Testis (tissue), 3 donors: ENCODE data around the gene RPA1. TPM values are rescaled to one million over a fixed set of nuclear protein-coding genes. Genes with fewer than 3 reads are reported as not detected.

Source experiments
- DNase-seq: peaks from one replicate; pipeline ENCODE4 v3.0.0-alpha.2; 2019
- H3K27ac ChIP-seq, 2 donors: fragments of 200-600 bp; sonication (generic); one replicate each; pipeline ENCODE4 v1.5.1; 2019
- H3K27me3 ChIP-seq: fragments of 200-600 bp; sonication (generic); one replicate; pipeline ENCODE4 v1.5.1; 2019
- H3K36me3 ChIP-seq: fragments of 200-600 bp; sonication (generic); one replicate; pipeline ENCODE4 v1.5.1; 2017; ENCODE audit warnings: low read depth; ENCODE audit errors: missing control alignments
- H3K4me1 ChIP-seq: fragments of 200-600 bp; sonication (generic); one replicate; pipeline ENCODE4 v1.5.1; 2019
- H3K4me3 ChIP-seq, 2 donors: fragments of 200-600 bp; sonication (generic); one replicate each; pipeline ENCODE4 v1.5.1; 2017 to 2019
- H3K9me3 ChIP-seq: fragments of 200-600 bp; sonication (generic); one replicate; pipeline ENCODE4 v1.5.1; 2017
- POLR2A ChIP-seq: fragments of 450-650 bp; IDR thresholded peaks from one replicate; pipeline ENCODE4 v1.6.1; 2017; ENCODE audit warnings: antibody characterized with exemption, mild to moderate bottlenecking, moderate library complexity
- WGBS, 2 donors: methylation state at CpG; one replicate each; pipeline ENCODE4 v1.1.5; 2018; 5-methylcytosine and 5-hydroxymethylcytosine counted together
- intact Hi-C: fragments of 100-400 bp; cut with DNase I; formaldehyde crosslinking; loops from one replicate; pipeline ENCODE4 v1.15.1; 2023; ENCODE audit warnings: low total_unique reads
- polyA plus RNA-seq: library from polyadenylated mRNA; stranded (reverse); fragments of 350-450 nt; fragmentation: Illumina TruSeq; extraction: RNeasy Lipid Tissue Mini Kit (QIAGEN cat#74804); gene quantifications from one replicate; pipeline ENCODE4 v1.2.3, GENCODE V29; 2014; ENCODE audit warnings: low read depth, low replicate concordance; ENCODE audit not compliant: insufficient read depth
- total RNA-seq, 2 donors: library from RNA; depleted of rRNA; stranded (reverse); fragments of >200 nt; gene quantifications; one replicate each; pipeline ENCODE4 v1.2.3, GENCODE V29; 2016
- TF ChIP-seq, protein P1 (sequence below), 3 experiments: fragments of 450-650 bp in 2 of 3; fragments of 200-600 bp in 1 of 3; sonication (generic) in 1 of 3; IDR thresholded peaks; one replicate each; pipeline ENCODE4 v1.5.1; 2016 to 2019; ENCODE audit warnings: antibody characterized with exemption in 3 of 3, mild to moderate bottlenecking in 2 of 3, moderate library complexity in 1 of 3

The RPA1 gene
- total and polyA plus RNA-seq, 3 donors from 2014 or later = 31.7 to 52.9 (median 36.4) TPM

DNA sequence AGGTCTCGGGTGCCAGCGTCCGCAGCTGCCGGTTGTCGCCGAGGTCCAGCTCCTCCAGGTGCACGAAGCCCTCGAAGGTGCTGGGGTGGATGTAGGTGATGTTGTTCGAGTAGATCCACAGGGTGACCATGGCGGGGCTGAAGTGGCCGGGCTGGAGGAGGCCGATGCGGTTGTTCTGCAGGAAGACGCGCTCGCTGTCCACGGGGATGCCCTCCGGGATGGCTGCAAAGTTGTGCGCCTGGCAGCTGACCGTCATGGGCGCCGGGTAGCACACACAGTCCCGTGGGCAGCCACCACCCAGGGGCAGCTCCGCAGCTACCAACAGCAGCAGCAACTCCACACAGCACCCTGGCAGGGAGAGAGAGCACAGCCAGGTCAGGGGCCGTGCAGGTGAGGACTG, 107.7 kb downstream of the RPA1 start:
- Histone ChIP-seq H3K4me1 (no peaks in the 10 kb centered on the region), H3K4me3 (no peak overlapping the region), H3K27me3 (no peaks in the 10 kb centered on the region), H3K9me3 (no peaks in the 10 kb centered on the region), H3K27ac (no peak overlapping the region), H3K36me3 (no peaks in the 10 kb centered on the region)
- intact Hi-C loops = no loop called here
- 95 to 96% methylated on average over 18 to 25 of the region's 25 CpGs for WGBS, 2 donors
- DNase-seq = no peak
- TF ChIP-seq, protein P1, sequence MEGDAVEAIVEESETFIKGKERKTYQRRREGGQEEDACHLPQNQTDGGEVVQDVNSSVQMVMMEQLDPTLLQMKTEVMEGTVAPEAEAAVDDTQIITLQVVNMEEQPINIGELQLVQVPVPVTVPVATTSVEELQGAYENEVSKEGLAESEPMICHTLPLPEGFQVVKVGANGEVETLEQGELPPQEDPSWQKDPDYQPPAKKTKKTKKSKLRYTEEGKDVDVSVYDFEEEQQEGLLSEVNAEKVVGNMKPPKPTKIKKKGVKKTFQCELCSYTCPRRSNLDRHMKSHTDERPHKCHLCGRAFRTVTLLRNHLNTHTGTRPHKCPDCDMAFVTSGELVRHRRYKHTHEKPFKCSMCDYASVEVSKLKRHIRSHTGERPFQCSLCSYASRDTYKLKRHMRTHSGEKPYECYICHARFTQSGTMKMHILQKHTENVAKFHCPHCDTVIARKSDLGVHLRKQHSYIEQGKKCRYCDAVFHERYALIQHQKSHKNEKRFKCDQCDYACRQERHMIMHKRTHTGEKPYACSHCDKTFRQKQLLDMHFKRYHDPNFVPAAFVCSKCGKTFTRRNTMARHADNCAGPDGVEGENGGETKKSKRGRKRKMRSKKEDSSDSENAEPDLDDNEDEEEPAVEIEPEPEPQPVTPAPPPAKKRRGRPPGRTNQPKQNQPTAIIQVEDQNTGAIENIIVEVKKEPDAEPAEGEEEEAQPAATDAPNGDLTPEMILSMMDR (IDR thresholded peaks at IDR 0.05) = no peak
- TF ChIP-seq POLR2A = no peak

DNA sequence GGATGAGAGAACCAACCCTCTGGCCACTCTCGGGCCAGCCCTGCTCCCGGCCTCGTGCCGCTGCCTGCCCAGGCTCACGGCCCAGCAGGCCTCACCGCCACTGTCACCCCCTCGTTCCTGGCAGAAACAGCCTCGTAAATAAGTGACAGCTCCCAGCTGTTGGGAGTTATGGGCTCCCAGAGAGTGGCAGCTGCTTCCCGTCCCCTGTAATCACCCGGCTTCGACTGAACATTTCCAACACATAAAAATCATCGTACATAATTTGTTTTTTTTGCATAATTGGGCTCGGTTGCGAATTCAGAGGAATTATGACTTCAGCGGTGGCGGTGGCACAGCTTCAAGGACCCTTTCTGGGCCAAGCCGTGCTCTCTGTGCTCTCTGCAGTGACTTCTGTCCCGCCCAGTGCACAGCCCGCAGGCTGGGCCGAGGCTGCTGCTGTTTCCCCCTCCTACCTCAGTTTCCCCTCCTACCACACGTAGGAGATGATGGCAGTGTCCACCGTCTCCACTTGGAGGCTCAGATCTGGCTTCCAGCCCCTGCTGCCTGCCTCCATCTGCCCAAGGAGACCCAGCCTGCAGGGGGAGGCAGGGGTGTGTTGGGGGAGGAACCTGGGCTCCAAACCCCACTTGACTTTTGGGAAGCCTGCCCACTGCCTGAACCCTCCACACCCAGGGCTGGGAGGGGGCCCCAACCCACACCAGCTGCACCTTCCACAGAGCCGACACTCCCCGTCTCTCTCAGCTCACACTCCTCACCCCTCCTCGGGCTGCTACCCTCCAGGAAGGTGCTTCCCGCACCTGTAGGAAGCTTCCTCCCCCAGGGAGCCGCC, 110.4 kb downstream of the RPA1 start:
- WGBS, 2 donors = 71 to 76% methylated on average over 27 of the region's 27 CpGs
- intact Hi-C loops = no loop called here
- TF ChIP-seq, protein P1 (IDR thresholded peaks at IDR 0.05) = no peak
- TF ChIP-seq POLR2A = no peak
- Histone ChIP-seq H3K27ac (no peak overlapping the region), H3K4me3 (no peak overlapping the region), H3K4me1 (no peaks in the 10 kb centered on the region), H3K27me3 (no peaks in the 10 kb centered on the region), H3K9me3 (no peaks in the 10 kb centered on the region), H3K36me3 (no peaks in the 10 kb centered on the region)
- no peak for DNase-seq

DNA sequence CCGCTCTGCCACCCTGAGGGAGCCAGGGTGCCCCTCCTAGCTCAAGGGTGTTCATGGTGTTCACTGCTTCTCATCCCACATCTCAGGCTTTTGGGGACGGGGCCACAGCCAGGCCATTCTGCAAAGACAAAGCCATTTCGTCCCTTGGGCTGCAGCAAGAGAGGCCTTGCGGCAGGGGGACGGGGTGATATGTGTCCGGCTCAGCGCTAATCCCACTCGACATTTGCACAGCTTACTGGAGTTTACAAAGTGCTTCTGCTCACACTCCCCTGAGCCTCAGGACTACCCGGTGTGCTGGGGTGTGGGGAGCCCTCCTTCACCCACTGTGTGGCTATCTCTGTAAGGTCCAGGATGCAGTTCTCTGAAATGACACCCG, 111.0 kb downstream of the RPA1 start:
- H3K27ac ChIP-seq = no peak overlapping the region
- no peaks in the 10 kb centered on the region for H3K36me3 ChIP-seq
- H3K4me1 ChIP-seq = no peaks in the 10 kb centered on the region
- no peak for TF ChIP-seq POLR2A
- TF ChIP-seq, protein P1 (IDR thresholded peaks at IDR 0.05) = no peak
- H3K27me3 ChIP-seq = no peaks in the 10 kb centered on the region
- no peak overlapping the region for H3K4me3 ChIP-seq
- DNase-seq = no peak
- H3K9me3 ChIP-seq = no peaks in the 10 kb centered on the region
- 85 to 91% methylated on average over 4 to 10 of the region's 10 CpGs for WGBS, 2 donors
- intact Hi-C loops = no loop called here

DNA sequence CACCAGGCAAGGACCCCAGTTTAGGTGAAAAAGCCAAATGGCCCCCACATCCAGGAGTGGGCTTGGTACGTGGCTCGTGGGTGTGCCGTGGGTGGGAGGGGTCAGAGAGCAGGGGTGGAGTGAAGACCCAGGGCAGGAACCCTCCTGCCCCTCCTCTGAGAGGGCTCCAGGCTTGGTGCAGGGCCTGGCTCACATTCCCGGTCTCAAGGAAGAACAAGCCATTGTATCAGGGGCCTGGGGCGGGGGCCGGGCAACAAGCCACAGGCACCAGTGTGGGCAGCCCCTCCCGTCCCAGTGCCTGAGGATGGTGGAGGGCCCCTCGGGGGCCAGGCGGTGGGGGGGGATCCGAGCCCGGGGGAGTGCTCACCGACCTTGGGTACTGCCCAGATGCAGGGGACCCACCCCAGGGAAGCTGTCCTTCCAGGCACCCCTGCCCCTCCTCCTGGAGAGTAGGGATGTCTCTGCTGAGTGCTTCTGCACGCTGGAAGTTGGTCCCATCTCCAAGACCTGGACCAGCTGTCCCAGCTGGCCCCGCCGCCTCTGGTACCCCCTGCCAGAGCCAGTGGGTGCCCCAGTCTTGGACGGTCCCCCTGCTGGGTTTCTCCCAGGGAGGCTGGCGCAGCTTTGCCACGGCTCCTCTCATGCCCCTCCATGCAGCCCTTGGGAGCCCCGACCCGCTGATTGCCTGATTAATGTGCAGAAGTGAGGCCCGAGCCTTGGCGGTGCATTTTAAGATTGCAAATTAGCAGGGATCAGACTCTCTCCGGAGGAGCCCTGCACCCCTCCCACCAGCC, 111.7 kb downstream of the RPA1 start:
- H3K36me3 ChIP-seq = no peaks in the 10 kb centered on the region
- 48 to 53% methylated on average over 11 to 23 of the region's 23 CpGs for WGBS, 2 donors
- H3K4me3 ChIP-seq = no peak overlapping the region
- DNase-seq = no peak
- TF ChIP-seq POLR2A = no peak
- TF ChIP-seq, protein P1 (IDR thresholded peaks at IDR 0.05) = no peak
- intact Hi-C loops = no loop called here
- no peaks in the 10 kb centered on the region for H3K27me3 ChIP-seq
- no peaks in the 10 kb centered on the region for H3K4me1 ChIP-seq
- no peaks in the 10 kb centered on the region for H3K9me3 ChIP-seq
- no peak overlapping the region for H3K27ac ChIP-seq
